Upper lobe of right lung (tissue), 1 donor: ENCODE data around the gene DYNLRB1. TPM values are rescaled to one million over a fixed set of nuclear protein-coding genes. Genes with fewer than 3 reads are reported as not detected.

Experiments used
- ATAC-seq: fragments of 200-7000 bp; cut with Tn5 transposase; one replicate; pipeline ENCODE4 v1.9.1; 2020; ENCODE audit warnings: mild to moderate bottlenecking, moderate library complexity
- DNase-seq: peaks from one replicate; pipeline ENCODE4 v3.0.0-alpha.2; 2020
- H3K27ac ChIP-seq: fragments of 200-600 bp; one replicate; pipeline ENCODE4 v1.8.0; 2022
- H3K27me3 ChIP-seq: fragments of 200-600 bp; one replicate; pipeline ENCODE4 v1.8.0; 2022; ENCODE audit warnings: mild to moderate bottlenecking
- H3K36me3 ChIP-seq: fragments of 200-600 bp; one replicate; pipeline ENCODE4 v1.8.0; 2022
- H3K4me1 ChIP-seq: fragments of 200-600 bp; one replicate; pipeline ENCODE4 v1.8.0; 2022
- H3K4me3 ChIP-seq: fragments of 200-600 bp; one replicate; pipeline ENCODE4 v1.8.0; 2022; ENCODE audit warnings: mild to moderate bottlenecking
- H3K9me3 ChIP-seq: fragments of 200-600 bp; one replicate; pipeline ENCODE4 v1.8.0; 2022
- CTCF ChIP-seq: fragments of 200-600 bp; IDR thresholded peaks from one replicate; pipeline ENCODE4 v1.8.0; 2022; ENCODE audit warnings: antibody characterized with exemption
- intact Hi-C: fragments of 100-400 bp; cut with DNase I; formaldehyde crosslinking; loops from one replicate; pipeline ENCODE4 v1.11.0; 2022
- total RNA-seq: library from RNA; stranded (reverse); fragmentation: NEBNext Ultra II Directional; extraction: Animal tissue kit (Norgen Biotek cat#: 25700); gene quantifications from one replicate; pipeline ENCODE4 v1.2.1, GENCODE V29; 2021
- donor health status: DM: no; HTN: yes; CAD: no; lungs with severe emphysema.

Gene DYNLRB1
- total RNA-seq, 1 donor from 2014 or later: 146 TPM

- intact Hi-C loops: no loop called here
- ATAC-seq (peak; percentile 49), DNase-seq (no peak)
- Histone ChIP-seq H3K27ac (no peak overlapping the region), H3K4me3 (no peak overlapping the region), H3K9me3 (no peaks in the 10 kb centered on the region), H3K36me3 (no peaks in the 10 kb centered on the region), H3K4me1 (no peaks in the 10 kb centered on the region), H3K27me3 (no peaks in the 10 kb centered on the region)
- TF ChIP-seq CTCF: no peak
Observed at GRCh38 chr20:34549291-34549928, 33.2 kb downstream of the DYNLRB1 start.

GRCh38 chr20:34549929-34550305, 33.7 kb downstream of the DYNLRB1 start:
- Histone ChIP-seq H3K27ac (no peak overlapping the region), H3K4me1 (no peaks in the 10 kb centered on the region), H3K36me3 (no peaks in the 10 kb centered on the region), H3K27me3 (no peaks in the 10 kb centered on the region), H3K4me3 (no peak overlapping the region), H3K9me3 (no peaks in the 10 kb centered on the region)
- DNase-seq (no peak), ATAC-seq (no peak)
- TF ChIP-seq CTCF: no peak
- intact Hi-C loops: no loop called here

- no peak for TF ChIP-seq CTCF
- H3K4me1 ChIP-seq: peaks cover 3% of the 10 kb centered on the region
- DNase-seq: no peak
- no peaks in the 10 kb centered on the region for H3K27me3 ChIP-seq
- no peaks in the 10 kb centered on the region for H3K9me3 ChIP-seq
- intact Hi-C loops: no loop called here
- no peak overlapping the region for H3K27ac ChIP-seq
- ATAC-seq: no peak
- no peak overlapping the region for H3K4me3 ChIP-seq
- no peaks in the 10 kb centered on the region for H3K36me3 ChIP-seq
Observed at GRCh38 chr20:34552569-34552968, 36.3 kb downstream of the DYNLRB1 start.

- H3K27ac ChIP-seq: no peak overlapping the region
- ATAC-seq (peak; percentile 6), DNase-seq (no peak)
- no peaks in the 10 kb centered on the region for H3K9me3 ChIP-seq
- peaks cover 8% of the 10 kb centered on the region for H3K4me1 ChIP-seq
- H3K36me3 ChIP-seq: no peaks in the 10 kb centered on the region
- intact Hi-C loops: no loop called here
- H3K27me3 ChIP-seq: no peaks in the 10 kb centered on the region
- TF ChIP-seq CTCF: no peak
- no peak overlapping the region for H3K4me3 ChIP-seq
Observed at GRCh38 chr20:34553366-34553867, 37.2 kb downstream of the DYNLRB1 start.

GRCh38 chr20:34557936-34558319, 41.7 kb downstream of the DYNLRB1 start:
- no peaks in the 10 kb centered on the region for H3K9me3 ChIP-seq
- TF ChIP-seq CTCF: no peak
- H3K27me3 ChIP-seq: no peaks in the 10 kb centered on the region
- H3K27ac ChIP-seq: peak overlapping the region; percentile 94
- DNase-seq: no peak
- no peak for ATAC-seq
- intact Hi-C loops: no loop called here
- H3K36me3 ChIP-seq: no peaks in the 10 kb centered on the region
- H3K4me1 ChIP-seq: peaks cover 8% of the 10 kb centered on the region
- peak overlapping the region; percentile 89 for H3K4me3 ChIP-seq
